GM19025 (cell line): Measurements from ENCODE around the gene EPB41L5.

Source experiments
- ATAC-seq: cut with Tn5 transposase; IDR thresholded peaks from one replicate; pipeline ENCODE4 v1.9.1; 2021; ENCODE audit warnings: mild to moderate bottlenecking, low read depth, moderate library complexity; ENCODE audit not compliant: unreplicated experiment

EPB41L5 gene

GRCh38 chr2:120223034-120223912, 210.4 kb downstream of the EPB41L5 start, which contains the start of gene TMEM185B:
TMEM185B (minus strand) TSS chr2:120223400; CDS start chr2:120222976, 424 bp downstream.
- peak; percentile 90 for ATAC-seq

- ATAC-seq: no peak
These were observed 211.4 kb downstream of the EPB41L5 start for GRCh38 chr2:120224256-120224655.

- no peak for ATAC-seq
These were observed 212.1 kb downstream of the EPB41L5 start for GRCh38 chr2:120224735-120225548.

DNA sequence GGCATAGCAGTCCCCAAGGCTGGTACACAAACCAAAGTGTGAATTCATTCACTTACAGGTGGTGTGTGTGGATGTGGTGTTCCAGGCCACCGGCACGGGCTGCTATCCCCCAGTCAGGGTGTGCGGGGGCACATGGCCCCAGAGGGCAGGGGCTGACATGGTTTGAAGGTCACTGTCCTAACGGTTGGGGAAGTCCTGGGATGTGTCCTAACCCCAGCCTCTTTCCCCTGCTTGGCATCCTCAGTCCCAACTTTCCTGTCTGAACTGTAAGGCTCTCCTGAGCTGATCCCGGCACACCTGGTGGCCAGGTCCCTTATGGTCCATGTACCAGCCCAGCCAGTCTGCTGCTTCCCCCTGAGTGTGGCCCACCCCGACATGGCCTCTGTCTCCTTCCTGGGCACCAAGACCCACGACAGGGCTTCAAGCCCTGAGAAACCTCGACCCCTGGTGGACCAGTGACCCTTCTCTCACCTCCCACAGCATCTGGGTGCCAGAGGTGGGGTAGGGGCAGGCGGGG, 212.7 kb downstream of the EPB41L5 start:
- no peak for ATAC-seq

DNA sequence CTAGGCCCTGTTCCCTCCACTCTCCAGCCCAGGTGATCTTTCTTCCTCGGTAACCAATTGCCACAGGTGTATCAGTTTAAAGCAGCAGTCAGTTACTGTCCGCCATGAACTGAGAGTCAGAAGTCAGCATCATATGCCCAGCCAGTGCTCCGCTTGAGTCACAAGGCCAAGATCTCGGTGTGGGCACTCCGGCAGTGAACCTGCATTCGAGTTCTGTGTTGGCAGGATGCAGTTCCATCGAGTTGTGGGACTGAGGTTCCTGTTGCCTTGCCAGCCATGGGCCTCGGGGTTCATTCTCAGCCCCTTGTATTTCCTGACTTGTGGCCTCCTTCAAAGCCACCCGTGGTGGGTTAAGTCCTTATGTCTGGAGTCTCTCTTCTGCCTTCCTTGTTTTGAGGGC, 213.4 kb downstream of the EPB41L5 start:
- no peak for ATAC-seq

DNA sequence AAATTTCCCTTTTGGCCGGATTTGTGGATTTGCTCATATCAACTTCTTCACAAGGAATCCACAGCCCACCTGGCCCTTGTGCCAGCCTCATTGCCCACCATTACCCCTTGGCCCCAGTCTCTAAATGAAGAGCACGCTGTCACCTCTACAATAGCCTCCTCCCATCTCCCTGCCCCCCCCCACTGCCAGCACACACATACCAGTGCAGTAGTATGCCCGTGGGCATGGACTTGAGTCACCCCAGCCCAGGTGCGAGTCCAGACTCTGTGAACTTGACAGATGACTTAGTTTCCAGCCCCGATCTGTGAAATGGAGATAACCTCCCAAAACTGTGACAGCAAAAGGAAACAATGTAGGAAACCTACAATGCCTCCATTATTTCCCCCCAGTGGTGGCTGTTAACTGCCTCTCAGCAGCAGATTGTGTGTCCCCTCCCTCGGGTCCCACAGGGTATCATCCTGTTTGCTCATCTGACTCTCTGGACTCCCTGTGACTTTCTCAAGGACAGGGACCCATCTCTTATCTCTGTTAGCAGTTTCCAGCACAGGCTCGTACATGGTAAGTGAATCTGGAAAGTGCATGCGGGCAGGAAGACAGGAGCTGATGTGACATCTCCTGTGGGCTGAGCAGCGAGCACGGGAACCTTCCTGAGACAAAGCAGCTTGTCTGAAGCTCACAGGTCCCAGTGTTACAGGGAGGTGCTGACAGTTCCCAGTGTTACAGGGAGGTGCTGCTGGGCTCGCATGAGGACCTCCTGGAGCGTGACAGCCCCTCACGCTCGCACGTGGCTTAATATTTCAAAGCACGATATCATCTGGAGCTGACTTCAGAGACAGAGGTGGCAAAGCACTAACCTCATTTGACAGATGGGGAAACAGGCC, 214.5 kb downstream of the EPB41L5 start:
- ATAC-seq: no peak

- ATAC-seq: no peak
These were observed 215.6 kb downstream of the EPB41L5 start for GRCh38 chr2:120228503-120228902.
